ENCODE results near the gene DMRTC1B. TPM values are rescaled to one million over a fixed set of nuclear protein-coding genes. Genes with fewer than 3 reads are reported as not detected.
"Not testable (repeated sequence)": the region's sequence is repeated elsewhere in the genome, so short reads cannot be mapped to it uniquely, and the experiment has no call there.

DMRTC1B gene

GRCh38 chrX:72837532-72837931 lies 60.8 kb downstream of the DMRTC1B start:
- not testable (repeated sequence) for H2BK15ac ChIP-seq (ENCODE audit: low read length); H3K23ac ChIP-seq (ENCODE audit: low read depth, low read length, poor library complexity); H2BK12ac ChIP-seq (ENCODE audit: low read length); H3K9ac ChIP-seq (ENCODE audit: low read depth, low read length, poor library complexity); H3K4me2 ChIP-seq (ENCODE audit: insufficient read depth, low read length, poor library complexity, severe bottlenecking); H2AFZ ChIP-seq (ENCODE audit: low read length); H3K14ac ChIP-seq (ENCODE audit: low read length); H2AK5ac ChIP-seq (ENCODE audit: low read depth, low read length); H3K4ac ChIP-seq (ENCODE audit: low read length); H4K91ac ChIP-seq (ENCODE audit: low read depth, low read length, poor library complexity); H2BK120ac ChIP-seq (ENCODE audit: low read depth, low read length); H3K27me3 ChIP-seq (ENCODE audit: control insufficient read depth in 3 of 3, insufficient read depth in 3 of 3, low read depth in 1 of 3, low read length in 3 of 3); H3K18ac ChIP-seq (ENCODE audit: low read length); H3K36me3 ChIP-seq (replicated peaks in 1 of 2; ENCODE audit: control insufficient read depth in 2 of 2, insufficient read depth in 2 of 2, low read length in 2 of 2); H2BK5ac ChIP-seq (ENCODE audit: low read length); H3K9me3 ChIP-seq (replicated peaks in 1 of 2; ENCODE audit: control insufficient read depth in 2 of 2, insufficient read depth in 1 of 2, low read depth in 1 of 2, low read length in 2 of 2); H3K27ac ChIP-seq (replicated peaks; ENCODE audit: low read length); DNase-seq (ENCODE audit: low spot score); H3K4me1 ChIP-seq (ENCODE audit: control insufficient read depth in 2 of 2, insufficient read depth in 1 of 2, low read depth in 1 of 2, low read length in 2 of 2); H3K79me1 ChIP-seq (ENCODE audit: low read depth, low read length); H3K4me3 ChIP-seq (ENCODE audit: low read length in 2 of 2); H4K8ac ChIP-seq (ENCODE audit: low read depth, low read length)
- no CpG with 5 or more reads among the region's 2 CpGs for WGBS, 2 donors (ENCODE audit: extremely low coverage in 2 of 2, insufficient read length in 2 of 2, insufficient replicate concordance in 1 of 2)

DNA sequence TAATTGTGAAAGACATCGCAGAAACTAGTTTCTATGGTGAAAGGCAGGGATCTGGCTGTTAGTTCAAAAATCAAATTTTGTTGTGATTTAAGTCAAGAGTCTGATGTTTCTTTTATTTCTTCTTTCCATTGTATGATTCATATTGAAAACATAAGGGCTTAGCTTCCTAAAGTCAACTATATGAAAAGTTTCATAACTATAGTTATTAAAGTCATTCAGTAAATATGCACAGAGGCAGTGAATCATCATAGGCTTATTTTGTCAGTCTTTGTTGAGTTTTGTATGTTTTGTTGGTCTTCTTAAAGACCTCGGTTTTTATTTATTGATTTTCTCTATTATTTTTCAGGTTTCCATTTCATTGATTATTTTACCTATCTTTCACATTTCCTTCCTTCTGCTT lies 106.2 kb downstream of the DMRTC1B start:
- DNase-seq (ENCODE audit: low spot score); H4K8ac ChIP-seq (ENCODE audit: low read depth, low read length); H3K9ac ChIP-seq (ENCODE audit: low read depth, low read length, poor library complexity); H2AFZ ChIP-seq (ENCODE audit: low read length); H3K36me3 ChIP-seq (replicated peaks in 1 of 2; ENCODE audit: control insufficient read depth in 2 of 2, insufficient read depth in 2 of 2, low read length in 2 of 2); H2BK12ac ChIP-seq (ENCODE audit: low read length); H3K27me3 ChIP-seq (ENCODE audit: control insufficient read depth in 3 of 3, insufficient read depth in 3 of 3, low read depth in 1 of 3, low read length in 3 of 3); H3K14ac ChIP-seq (ENCODE audit: low read length); H3K4me2 ChIP-seq (ENCODE audit: insufficient read depth, low read length, poor library complexity, severe bottlenecking); H3K79me1 ChIP-seq (ENCODE audit: low read depth, low read length); H3K4ac ChIP-seq (ENCODE audit: low read length); H3K4me1 ChIP-seq (ENCODE audit: control insufficient read depth in 2 of 2, insufficient read depth in 1 of 2, low read depth in 1 of 2, low read length in 2 of 2); H2AK5ac ChIP-seq (ENCODE audit: low read depth, low read length); H3K4me3 ChIP-seq (ENCODE audit: low read length in 2 of 2); H3K27ac ChIP-seq (replicated peaks; ENCODE audit: low read length); H4K91ac ChIP-seq (ENCODE audit: low read depth, low read length, poor library complexity); H2BK120ac ChIP-seq (ENCODE audit: low read depth, low read length); H2BK5ac ChIP-seq (ENCODE audit: low read length); H3K18ac ChIP-seq (ENCODE audit: low read length); H3K23ac ChIP-seq (ENCODE audit: low read depth, low read length, poor library complexity); H2BK15ac ChIP-seq (ENCODE audit: low read length); H3K9me3 ChIP-seq (replicated peaks in 1 of 2; ENCODE audit: control insufficient read depth in 2 of 2, insufficient read depth in 1 of 2, low read depth in 1 of 2, low read length in 2 of 2): not testable (repeated sequence)
- WGBS, 2 donors (ENCODE audit: extremely low coverage in 2 of 2, insufficient read length in 2 of 2, insufficient replicate concordance in 1 of 2), result no CpG with 5 or more reads among the region's 2 CpGs

DNA sequence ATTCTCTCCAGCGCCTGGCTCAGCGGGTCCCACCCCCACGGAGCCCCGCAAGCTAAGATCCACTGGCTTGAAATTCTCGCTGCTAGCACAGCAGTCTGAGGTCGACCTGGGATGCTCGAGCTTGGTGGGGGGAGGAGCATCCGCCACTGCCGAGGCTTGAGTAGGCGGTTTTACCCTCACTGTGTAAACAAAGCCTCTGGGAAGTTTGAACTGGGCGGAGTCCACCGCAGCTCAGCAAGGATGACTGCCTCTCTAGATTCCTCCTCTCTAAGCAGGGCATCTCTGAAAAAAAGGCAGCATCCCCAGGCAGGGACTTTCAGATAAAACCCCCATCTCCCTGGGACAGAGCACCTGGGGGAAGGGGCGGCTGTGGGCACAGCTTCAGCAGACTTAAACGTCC lies 113.0 kb downstream of the DMRTC1B start:
- not testable (repeated sequence) for H2BK120ac ChIP-seq (ENCODE audit: low read depth, low read length); H3K23ac ChIP-seq (ENCODE audit: low read depth, low read length, poor library complexity); H2BK15ac ChIP-seq (ENCODE audit: low read length); H3K36me3 ChIP-seq (replicated peaks in 1 of 2; ENCODE audit: control insufficient read depth in 2 of 2, insufficient read depth in 2 of 2, low read length in 2 of 2); H2BK5ac ChIP-seq (ENCODE audit: low read length); DNase-seq (ENCODE audit: low spot score); H4K8ac ChIP-seq (ENCODE audit: low read depth, low read length); H3K9ac ChIP-seq (ENCODE audit: low read depth, low read length, poor library complexity); H3K27ac ChIP-seq (replicated peaks; ENCODE audit: low read length); H3K9me3 ChIP-seq (replicated peaks in 1 of 2; ENCODE audit: control insufficient read depth in 2 of 2, insufficient read depth in 1 of 2, low read depth in 1 of 2, low read length in 2 of 2); H3K14ac ChIP-seq (ENCODE audit: low read length); H3K4ac ChIP-seq (ENCODE audit: low read length); H3K18ac ChIP-seq (ENCODE audit: low read length); H3K27me3 ChIP-seq (ENCODE audit: control insufficient read depth in 3 of 3, insufficient read depth in 3 of 3, low read depth in 1 of 3, low read length in 3 of 3); H4K91ac ChIP-seq (ENCODE audit: low read depth, low read length, poor library complexity); H3K4me3 ChIP-seq (ENCODE audit: low read length in 2 of 2); H3K4me1 ChIP-seq (ENCODE audit: control insufficient read depth in 2 of 2, insufficient read depth in 1 of 2, low read depth in 1 of 2, low read length in 2 of 2); H2AFZ ChIP-seq (ENCODE audit: low read length); H2BK12ac ChIP-seq (ENCODE audit: low read length); H3K4me2 ChIP-seq (ENCODE audit: insufficient read depth, low read length, poor library complexity, severe bottlenecking); H3K79me1 ChIP-seq (ENCODE audit: low read depth, low read length); H2AK5ac ChIP-seq (ENCODE audit: low read depth, low read length)
- WGBS, 2 donors (ENCODE audit: extremely low coverage in 2 of 2, insufficient read length in 2 of 2, insufficient replicate concordance in 1 of 2), result no CpG with 5 or more reads among the region's 14 CpGs

Small RNA genes lying within 50 kb of the gene (small RNA-seq; reads per million reads assigned to genes)
- not detected for gene RNU1-112P (ENCODE audit: insufficient read depth)
